ENCODE results near the gene TEKTIP1.

TEKTIP1 gene

DNA sequence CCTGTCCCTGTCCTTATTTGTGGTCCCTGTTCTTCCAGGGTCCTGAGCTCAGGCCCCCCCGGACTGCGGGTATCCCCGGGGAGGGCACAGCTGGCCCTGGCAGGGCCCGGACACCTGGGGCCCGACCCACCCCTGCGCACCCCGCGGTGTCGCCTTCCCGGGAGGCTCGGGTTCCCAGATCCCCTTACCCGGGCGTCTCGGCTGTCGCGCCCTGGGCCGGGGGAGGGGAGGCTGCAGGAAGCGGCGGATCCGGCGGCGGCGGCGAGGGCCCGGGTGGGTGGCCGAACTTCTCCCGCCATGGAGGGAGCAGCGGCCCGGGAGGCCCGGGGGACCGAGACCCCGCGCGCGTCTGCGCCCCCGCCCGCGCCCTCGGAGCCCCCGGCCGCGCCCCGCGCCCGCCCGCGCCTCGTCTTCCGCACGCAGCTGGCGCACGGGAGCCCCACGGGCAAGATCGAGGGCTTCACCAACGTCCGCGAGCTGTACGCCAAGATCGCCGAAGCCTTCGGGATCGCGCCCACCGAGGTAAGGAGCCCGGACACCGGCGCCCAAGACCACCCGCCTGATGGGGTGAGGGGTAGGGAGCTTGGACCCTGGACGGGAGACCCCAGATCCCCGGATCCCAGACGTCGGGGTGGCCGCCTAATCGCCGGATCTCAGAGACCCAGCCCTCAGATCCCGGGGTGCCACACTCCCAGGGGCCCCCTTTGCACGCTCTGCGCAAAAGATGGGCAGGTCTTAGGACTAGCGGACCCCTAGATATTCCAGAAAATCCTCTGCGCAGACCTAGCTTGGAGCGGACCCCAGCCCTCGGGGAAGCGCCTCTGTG is 46.5 kb downstream of the TEKTIP1 start, which contains the start of gene GIPC3:
GIPC3 (plus strand) TSS at position 178 of the 826 bp plus-strand sequence; CDS start at position 298, 120 bp downstream.
- DNase-seq (ENCODE audit: low spot score) = peak; percentile 65

DNA sequence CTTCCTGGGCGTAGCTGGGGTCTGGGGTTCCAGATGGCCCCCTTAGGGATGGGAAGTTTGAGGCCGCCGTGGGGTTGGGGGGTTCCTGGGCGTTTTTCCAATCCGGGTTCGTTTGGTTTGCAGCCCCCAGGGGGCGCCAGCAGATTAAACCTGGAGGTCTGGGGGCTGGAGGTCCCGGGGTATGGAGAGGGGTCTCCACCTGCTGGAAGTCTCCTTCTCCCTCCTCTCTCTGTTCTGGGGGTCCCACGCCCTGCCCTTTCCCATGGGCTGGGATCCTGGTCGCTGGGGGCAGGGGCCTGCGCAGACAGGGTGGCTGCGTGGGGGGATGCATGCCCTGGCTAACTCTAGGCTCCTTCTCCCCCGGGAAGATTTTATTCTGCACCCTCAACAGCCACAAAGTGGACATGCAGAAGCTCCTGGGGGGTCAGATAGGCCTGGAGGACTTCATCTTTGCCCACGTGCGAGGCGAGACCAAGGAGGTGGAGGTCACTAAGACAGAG is 47.2 kb downstream of the TEKTIP1 start:
- peak; percentile 82 for DNase-seq (ENCODE audit: low spot score)

GRCh38 chr19:3586707-3587346 is 47.9 kb downstream of the TEKTIP1 start:
- DNase-seq (ENCODE audit: low spot score) = peak; percentile 53

DNA sequence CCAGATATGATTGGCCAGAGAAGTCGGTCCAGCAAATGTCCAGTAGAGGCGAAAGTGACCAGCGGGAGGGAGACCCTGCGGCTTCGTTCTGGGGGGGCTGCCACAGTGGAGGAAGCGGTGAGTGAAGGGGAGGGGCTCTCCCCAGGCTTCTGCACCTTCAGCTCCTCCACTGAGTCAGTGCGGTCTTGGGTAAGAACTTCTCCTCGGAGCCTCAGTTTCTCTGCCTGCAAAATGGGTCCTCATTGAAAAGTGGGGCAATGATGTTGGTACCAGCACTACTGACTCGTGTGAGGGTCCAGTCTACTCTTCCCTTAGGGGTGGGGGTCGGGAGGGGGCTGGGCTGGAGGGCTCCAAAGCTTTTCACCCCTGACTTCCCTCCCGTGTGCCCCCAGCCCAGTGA is 50.5 kb downstream of the TEKTIP1 start:
- DNase-seq (ENCODE audit: low spot score) = no peak

- DNase-seq (ENCODE audit: low spot score) = no peak
Measured at GRCh38 chr19:3589949-3590348, 51.0 kb downstream of the TEKTIP1 start.

GRCh38 chr19:3590991-3591659 is 52.2 kb downstream of the TEKTIP1 start:
- DNase-seq (ENCODE audit: low spot score) = no peak

- no peak for DNase-seq (ENCODE audit: low spot score)
Measured at GRCh38 chr19:3591876-3592613, 53.1 kb downstream of the TEKTIP1 start.

DNA sequence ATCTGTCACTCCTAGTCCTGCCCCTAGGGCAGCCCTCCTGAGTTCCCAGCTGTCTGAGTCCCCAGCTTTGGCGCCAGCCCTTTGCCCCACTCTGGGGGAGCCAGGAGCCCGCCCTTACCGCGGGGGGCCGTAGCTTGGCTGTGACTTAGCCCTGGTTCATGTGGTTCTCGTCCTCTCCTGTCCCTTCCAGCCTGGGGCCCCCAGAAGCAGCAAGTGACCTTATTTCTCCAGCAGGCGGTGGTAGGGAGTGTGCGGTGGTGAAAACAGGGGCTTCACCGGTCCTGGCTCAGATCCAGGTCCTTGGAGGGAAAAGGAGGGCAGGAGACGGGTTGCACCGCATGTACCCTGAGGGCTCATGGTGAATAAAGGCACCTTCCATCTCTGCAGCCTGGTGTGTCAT is 54.2 kb downstream of the TEKTIP1 start:
- no peak for DNase-seq (ENCODE audit: low spot score)

Measured in D341Med (cell line).